SKM-1 treated with dmso at 0.1 percent for 144 hours (cell line): Measurements from ENCODE around the gene FMNL2.
"Not testable (repeated sequence)": the region's sequence is repeated elsewhere in the genome, so short reads cannot be mapped to it uniquely, and the experiment has no call there.

Experiments used
- DNase-seq: peaks from one replicate; lab custom pipeline; 2025; ENCODE audit not compliant: unreplicated experiment; lab: John Stamatoyannopoulos, UW

FMNL2 gene

DNA sequence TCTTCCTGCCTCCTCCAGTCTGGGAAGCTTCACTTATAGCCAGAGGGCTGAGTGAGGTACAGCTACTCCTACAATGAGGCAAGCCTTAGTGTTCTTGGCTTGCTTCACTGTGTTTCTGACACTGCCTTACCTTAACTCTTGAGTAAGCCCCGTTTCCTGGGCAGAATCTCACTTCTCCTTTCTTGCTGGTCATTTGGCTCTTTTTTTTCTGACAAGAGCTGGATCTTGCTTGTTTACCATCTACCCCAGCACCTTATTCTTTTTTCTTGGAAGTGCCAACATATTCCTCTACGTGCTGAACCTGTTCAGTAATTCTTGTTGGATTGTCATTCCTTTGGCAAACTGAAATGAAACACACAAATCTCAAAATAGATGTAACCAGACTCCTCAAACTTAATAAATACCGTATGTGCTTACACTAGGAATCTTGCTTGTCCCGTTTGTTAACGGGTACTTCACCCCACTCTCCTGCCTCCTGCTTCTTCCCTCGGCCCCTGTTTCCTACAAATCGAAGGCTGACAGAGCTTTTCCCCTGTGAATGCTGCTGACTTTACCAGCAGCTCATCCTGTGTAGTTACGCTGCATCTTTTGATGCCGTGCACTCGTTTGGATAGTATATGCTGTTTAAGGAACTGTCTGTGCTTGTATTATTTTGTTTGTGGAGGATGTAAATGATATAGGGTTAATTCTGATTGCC is 132.2 kb downstream of the FMNL2 start:
- DNase-seq: peak; percentile 88

GRCh38 chr2:152467677-152468410 is 132.9 kb downstream of the FMNL2 start:
- DNase-seq: no peak

DNA sequence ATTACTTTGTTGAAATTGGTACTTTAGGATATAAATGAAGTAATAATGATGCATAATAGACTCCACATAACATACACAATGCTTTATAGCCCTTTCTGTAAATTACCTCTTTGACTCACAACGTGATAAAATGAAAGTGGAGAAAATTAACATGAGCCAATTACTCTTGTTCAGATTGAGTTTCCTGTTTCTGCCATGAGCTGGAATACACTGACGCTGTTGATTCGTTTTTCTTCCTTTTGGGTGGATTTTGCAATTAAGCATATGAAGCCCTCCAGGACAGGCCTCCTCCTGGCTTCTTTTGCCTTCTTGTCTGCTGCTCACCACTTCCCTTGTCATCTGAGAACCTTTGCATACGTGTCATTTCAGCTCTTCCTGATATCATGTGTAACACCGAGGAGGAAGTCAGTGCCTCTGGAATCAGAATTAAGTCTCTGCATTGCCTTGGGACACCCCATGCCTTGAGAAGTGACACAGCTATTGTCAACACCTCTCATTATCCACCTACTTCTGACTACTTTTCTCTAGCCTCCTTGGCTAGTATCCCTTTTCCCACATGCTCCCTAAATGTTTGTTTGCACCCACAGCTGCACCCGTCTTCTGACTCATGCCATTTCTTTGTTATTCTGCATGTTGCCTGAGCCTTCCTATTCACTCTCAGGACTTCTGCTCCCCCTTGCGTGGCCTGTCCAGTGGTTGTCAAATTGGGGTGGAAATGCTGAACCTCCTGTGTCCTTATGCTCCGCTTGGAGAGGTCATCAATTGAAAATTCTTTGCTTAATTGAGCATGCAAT is 134.1 kb downstream of the FMNL2 start:
- DNase-seq: peak; percentile 88

DNA sequence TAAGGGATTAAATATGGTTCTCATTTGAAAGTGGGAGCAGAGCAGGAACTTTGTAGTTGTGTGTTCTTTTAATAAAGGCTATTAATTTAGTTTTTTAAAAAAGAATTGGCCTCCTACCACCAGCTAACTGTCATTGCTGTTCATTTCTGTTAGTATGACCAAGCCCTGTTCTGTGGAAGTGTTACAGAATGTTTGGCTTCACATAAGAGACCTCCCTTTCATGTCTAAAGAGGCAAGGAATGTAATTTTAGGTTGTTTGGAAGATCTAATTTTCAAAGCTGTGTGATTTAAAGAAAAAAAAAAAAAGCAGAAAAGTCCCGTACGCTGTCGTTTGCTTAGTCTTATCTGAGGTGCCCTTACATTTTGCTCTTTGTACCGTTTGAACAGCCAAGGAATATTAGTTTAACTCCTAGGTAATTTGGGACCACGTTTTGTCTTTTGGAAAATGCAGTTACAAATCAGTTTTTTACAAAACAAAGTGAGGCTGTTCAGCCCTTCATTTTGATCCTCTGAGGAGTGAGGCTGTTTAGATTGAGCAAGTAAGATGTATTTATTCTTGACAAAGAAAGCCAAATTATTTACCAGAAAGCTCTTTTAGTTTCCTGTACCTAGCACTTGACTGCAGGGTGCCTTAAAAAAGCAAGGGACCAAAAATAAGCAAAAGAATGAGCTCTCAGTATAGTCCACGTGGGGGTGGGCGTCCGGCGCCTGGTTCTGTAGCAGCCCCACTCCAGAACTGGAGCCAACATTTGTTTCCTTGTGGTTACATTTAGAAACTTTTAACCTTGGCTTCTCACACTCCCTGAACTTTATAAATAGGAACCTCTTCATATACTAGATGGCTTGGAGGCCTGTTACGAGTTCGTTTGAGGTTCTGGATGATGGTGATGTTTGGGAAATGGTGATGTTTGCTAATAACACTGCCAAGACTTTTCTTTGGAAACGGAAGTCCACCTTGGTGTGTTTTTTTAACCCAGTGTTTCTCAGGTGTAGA is 136.2 kb downstream of the FMNL2 start:
- no peak for DNase-seq

- DNase-seq: no peak
Measured at GRCh38 chr2:152472481-152472887, 137.5 kb downstream of the FMNL2 start.

DNA sequence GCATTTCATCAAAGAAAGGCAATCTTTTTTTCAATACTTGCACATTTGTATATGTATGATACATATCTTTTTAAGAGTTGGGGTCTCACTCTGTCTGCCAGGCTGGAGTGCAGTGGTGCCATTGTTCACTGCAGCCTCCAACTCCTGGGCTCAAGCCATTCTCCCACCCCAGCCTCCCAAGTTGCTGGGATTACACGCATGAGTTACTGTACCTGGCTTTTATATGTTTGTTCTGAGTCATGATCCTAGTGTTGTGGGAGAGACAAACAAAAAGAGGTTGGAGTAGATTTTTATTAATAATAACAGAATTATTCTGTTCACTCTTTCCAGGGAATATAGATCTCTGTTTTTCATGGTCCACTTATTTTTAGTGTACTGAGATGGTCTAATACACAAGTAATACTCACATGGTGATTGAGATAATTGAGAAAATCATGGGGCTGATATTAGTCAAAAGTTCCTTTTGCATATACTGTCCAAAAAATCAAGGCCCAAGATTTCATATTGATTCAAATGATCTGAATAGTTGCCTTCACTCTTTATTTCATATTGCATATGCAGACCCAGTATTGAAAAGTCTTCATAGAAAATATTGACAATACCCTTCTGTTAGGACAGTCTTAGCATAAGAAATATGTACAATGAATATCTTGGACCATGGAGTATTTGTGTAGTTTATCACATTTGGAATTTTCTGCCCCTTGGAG is 138.3 kb downstream of the FMNL2 start:
- DNase-seq: no peak

- not testable (repeated sequence) for DNase-seq
Measured at GRCh38 chr2:152474523-152474922, 139.5 kb downstream of the FMNL2 start.

DNA sequence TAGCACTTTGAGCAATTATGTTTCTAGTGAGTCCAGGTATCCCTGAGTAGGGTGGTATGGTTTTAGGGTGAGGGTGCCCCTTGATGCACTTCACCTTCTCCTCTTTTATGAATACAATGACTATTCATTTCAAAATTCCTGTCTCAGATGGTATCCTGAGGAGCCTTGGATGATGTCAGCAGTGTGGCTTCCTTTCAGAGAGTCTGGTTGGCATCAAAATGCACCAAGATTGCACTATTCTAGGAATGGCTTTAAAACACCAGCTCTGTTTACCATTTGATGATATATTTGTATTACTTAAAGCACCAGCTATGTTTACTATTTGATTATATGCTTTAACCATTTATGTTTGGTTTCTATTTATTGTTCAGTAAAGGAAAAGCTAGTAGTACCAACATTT is 141.0 kb downstream of the FMNL2 start:
- DNase-seq: no peak

DNA sequence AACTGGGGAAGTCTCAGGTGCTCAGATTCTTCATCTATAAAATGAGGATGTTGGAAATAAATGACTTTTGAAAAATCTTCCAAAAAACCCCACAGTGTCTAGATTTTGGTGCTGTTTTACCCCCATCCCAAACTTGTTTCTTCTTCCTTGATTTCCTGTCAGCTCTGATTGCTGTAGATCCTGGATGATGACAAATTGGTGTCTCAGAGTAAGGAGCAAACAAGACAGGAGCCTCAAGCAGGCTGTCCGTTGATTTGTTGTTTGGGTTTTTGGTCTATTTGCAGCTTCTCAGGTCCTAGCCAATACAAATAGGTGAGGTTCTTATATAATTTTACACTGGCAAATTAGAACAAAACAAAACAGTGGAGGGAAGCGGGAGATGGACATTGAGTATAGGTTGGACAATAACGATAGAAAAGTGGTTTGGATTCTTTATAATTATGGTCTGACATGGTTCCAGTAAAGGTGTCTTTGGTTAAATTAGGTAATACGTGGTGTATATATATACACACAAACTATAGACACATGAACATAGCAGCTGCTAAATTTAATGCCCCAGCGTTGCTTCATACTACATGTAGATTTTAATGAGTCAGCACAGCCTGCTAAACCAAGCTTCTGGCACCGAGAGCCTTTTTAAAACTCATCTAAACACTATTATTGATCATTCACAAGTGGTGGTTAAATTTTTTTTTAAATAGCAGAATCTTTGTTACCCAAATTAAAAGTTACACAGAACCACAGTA is 142.5 kb downstream of the FMNL2 start:
- no peak for DNase-seq

DNA sequence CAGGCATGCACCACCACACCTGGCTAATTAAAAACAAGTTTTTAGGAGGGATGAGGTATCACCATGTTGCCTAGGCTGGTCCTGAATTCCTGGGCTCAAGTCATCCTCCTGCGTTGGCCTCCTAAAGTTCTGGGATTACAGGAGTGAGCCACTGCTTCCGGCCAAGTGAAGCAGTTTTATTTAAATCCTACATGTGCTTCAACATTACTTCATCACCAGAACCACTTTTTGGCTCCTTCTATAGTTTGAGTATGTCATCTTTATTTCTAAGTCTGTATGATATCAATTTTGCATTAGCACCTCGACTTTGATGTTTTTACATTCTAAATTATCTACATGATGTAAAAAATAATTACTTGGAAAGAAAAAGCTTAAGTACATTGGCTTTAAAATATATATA is 144.3 kb downstream of the FMNL2 start:
- no peak for DNase-seq

GRCh38 chr2:152480821-152481399 is 145.9 kb downstream of the FMNL2 start:
- no peak for DNase-seq

- DNase-seq: no peak
Measured at GRCh38 chr2:152481881-152482583, 147.1 kb downstream of the FMNL2 start.

- no peak for DNase-seq
Measured at GRCh38 chr2:152483276-152484063, 148.5 kb downstream of the FMNL2 start.

- no peak for DNase-seq
Measured at GRCh38 chr2:152485954-152486736, 151.2 kb downstream of the FMNL2 start.

DNA sequence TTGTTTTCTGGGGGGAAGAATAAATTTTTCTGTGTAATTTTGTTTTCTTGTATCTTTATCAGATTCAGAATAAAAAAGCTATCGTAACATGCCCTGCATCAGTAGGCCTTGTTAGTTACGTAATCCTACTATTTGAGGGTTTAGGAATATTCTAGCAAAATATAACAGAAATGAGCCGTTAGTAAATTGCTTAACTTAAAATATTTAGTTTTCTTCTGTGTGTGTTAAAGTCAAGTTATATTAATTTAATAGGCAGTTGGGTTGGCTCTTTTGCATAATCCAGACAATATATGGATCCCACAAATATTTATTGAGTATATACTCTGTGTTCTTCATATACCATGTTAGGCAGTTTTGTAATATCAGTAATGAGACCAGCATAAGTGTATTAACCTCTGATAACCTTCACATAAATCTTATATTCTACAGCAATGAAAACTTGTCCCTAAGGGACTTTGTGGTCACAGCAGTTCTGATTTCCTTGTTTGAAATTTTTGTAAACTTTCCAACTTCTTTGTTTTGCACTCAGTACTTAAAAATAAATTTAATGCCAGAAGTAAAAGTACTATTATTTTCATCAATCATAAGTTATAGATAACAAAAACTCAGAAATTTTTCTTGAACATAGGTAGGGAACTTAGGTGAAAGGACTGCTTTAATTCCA is 151.9 kb downstream of the FMNL2 start:
- no peak for DNase-seq

GRCh38 chr2:152488075-152488474 is 153.1 kb downstream of the FMNL2 start:
- DNase-seq: peak; percentile 84
